Posterior vena cava (tissue), 2 donors: Measurements from ENCODE around the gene DGKI. TPM values are rescaled to one million over a fixed set of nuclear protein-coding genes. Genes with fewer than 3 reads are reported as not detected.

Source experiments
- total RNA-seq, 2 donors: library from RNA; stranded (reverse); fragmentation: NEBNext Ultra II Directional; extraction: Animal tissue kit (Norgen Biotek cat#: 25700); gene quantifications; one replicate each; pipeline ENCODE4 v1.2.1, GENCODE V29; 2021
- donor health status: DM: yes; HTN: yes; CAD: no.
- donor health status: DM: yes; HTN: yes; CAD: no.

Gene DGKI
- total RNA-seq, 2 donors from 2014 or later = 2.4 to 6.1 TPM

Other genes starting within 250 kb of the DGKI start
- 100 to 1,000 TPM; 106 to 129 TPM for gene CREB3L2, start 155.1 kb upstream of the DGKI start, total RNA-seq
- not detected for gene AKR1D1, start 229.5 kb upstream of the DGKI start, total RNA-seq